NCI-H1694 (cell line): ENCODE results near the gene ERO1B.
A peak's percentile ranks its signal among the peaks of the same experiment; 100 is the strongest.
"Not testable (repeated sequence)": the region's sequence is repeated elsewhere in the genome, so short reads cannot be mapped to it uniquely, and the experiment has no call there.

Source experiments
- DNase-seq: peaks from one replicate; lab custom pipeline; 2025; lab: John Stamatoyannopoulos, UW

ERO1B gene, protein sequence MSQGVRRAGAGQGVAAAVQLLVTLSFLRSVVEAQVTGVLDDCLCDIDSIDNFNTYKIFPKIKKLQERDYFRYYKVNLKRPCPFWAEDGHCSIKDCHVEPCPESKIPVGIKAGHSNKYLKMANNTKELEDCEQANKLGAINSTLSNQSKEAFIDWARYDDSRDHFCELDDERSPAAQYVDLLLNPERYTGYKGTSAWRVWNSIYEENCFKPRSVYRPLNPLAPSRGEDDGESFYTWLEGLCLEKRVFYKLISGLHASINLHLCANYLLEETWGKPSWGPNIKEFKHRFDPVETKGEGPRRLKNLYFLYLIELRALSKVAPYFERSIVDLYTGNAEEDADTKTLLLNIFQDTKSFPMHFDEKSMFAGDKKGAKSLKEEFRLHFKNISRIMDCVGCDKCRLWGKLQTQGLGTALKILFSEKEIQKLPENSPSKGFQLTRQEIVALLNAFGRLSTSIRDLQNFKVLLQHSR

DNA sequence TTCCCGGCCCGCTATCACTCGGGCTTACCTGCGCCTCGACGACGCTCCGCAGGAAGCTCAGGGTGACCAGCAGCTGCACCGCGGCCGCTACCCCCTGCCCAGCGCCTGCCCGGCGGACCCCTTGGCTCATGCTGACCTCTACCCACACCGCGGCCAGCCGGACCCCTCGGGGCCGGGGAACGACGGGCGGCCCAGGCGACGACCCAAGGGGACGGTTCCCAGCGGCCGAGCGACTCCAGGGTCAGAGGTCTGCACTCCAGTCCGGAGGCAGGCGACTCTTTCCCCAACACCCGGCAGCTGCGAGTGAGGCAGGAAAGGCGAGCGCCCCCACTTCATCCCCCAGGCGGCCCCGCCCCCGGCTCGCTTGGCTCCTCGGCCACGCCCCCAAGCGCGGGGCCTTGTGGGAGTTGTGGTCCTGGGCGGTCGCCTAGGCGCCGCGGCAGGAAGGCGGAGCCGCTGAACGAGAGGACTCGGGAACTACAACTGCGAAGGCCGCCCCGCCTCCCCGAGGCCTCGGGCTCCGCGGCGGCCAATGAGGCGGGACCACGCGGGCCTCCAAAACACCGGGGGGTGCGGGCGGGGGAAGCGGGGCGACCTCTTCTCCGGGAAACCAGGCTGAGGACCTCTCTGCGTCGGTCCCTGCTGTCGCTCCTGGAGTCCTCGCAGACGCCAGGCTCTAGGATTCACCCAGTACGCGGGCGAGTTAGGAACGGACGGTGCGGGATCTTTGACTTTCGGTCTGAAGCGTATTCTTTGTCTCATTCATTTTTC lies at the start of gene ERO1B:
TSS of gene ERO1B (minus strand) at position 305 of the 771 bp plus-strand sequence. CDS start at position 130, 175 bp downstream.
- DNase-seq, result peak; percentile 94

DNA sequence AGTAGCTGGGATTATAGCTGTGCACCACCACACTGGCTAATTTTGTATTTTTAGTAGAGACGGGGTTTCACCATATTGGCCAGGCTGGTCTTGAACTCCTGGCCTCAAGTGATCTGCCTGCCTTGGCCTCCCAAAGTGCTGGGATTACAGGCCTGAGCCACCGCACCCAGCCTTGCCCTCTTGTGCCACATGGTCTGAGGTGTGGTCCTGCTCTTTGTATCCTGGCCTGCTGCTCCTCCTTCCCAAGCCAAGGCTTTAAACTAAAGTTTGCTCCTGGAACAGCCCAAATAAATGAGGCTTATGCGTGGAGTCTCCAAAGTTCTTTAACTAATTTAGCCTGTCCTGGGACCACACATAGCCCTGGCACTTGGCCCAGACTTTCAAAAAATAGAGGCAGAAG lies 49.7 kb upstream of the ERO1B start:
- DNase-seq, result not testable (repeated sequence)

DNA sequence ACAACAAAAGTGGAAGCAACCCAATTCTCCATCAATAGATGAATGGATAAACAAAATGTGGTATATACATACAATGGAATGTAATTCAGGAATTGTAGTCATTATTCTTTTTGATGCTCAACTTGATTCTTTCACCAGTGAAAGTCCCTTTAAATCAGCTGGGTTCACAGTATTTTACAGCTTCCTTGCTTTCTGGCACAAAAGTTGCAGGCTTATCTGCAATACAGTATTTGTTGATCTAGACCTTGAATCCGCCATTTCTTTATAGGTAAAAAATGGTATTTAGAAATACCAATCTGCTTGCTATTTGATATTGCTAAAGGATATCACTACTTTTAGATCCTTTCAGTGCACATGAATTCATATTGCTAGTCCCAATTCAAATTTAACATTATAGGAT lies 44.7 kb upstream of the ERO1B start:
- no peak for DNase-seq

- DNase-seq, result no peak
Observed at GRCh38 chr1:236325567-236325966, 43.8 kb upstream of the ERO1B start.

DNA sequence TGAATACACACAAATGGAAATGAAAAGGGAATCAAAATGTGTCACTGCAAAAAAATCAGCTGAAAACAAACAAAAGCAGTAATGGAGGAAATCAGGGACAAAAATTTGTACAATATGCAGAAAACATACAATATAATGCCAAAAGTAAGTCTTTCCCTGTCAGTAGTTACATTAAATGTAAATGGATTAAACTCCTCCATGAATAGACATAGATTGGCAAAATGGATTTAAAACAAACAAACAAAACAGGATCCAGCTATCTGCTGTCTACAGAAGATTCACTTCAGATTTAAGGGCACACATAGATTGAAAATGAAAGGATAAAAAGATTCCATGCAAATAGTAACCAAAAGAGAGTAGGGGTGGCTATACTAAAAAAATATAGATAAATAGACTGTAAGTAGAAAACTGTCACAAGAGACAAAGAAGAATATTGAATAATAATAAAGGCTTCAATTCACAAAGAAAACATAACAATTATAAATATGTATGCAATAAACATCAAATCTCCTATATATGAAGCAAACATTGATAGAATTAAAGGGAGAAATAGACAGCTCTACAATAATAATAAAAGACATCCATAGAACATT lies 42.2 kb upstream of the ERO1B start:
- DNase-seq, result no peak

DNA sequence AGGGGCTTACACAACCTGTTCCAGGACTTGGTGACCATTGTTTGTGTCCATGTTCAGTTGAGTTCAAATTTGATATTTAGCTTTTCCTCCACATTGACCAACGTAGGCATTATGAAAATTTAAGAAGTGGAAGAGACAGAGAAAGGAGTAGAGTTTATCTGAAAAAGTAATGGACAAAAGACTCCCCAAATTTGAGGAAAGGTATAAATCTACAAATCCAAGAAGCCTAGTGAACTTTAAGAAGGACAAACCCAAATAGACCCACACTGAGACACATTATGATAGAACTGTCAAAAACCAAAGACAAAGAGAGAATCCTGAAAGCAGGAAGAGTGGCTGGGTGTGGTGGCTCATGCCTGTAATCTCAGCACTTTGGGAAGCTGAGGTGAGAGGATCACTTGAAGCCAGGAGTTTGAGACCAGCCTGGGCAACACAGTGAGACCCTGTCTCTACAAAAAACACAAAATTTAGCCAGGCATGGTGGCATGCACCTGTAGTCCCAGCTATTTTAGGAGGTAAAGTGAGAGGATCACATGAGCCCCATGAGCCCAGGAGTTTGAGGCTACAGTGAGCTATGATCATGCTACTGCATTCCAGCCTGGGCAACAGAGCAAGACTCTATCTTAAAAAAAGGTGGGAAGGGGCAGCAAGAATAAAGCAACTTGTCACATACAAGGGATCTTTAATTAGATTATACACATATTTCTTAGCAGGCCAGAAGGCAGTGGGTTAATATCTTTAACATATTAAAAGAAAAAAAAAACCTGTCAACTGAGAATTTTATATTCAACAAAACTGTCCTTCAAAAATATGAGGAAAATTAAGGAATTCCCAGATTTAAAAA lies 41.0 kb upstream of the ERO1B start:
- no peak for DNase-seq

DNA sequence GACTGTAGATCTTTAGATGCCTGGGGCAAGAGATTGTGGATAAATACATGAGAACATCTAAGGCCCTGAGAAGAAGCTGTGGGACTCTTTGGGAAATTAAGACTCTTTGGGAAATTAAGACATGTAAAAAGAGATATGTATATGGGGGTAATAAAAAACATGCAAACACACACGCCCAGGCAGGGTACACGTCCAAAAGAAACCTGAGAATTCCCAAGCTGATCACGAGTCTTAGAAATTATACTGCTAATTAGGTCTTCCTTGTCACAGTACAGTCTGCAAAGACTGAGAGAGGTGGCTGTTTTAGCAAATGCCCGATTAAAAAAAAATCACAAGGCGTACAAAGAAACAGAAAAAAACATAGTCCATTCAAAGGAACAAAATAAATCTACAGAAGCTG lies 39.3 kb upstream of the ERO1B start:
- DNase-seq, result no peak

GRCh38 chr1:236320671-236321070 lies 38.9 kb upstream of the ERO1B start:
- DNase-seq, result peak; percentile 11

- no peak for DNase-seq
Observed at GRCh38 chr1:236320214-236320613, 38.5 kb upstream of the ERO1B start.

DNA sequence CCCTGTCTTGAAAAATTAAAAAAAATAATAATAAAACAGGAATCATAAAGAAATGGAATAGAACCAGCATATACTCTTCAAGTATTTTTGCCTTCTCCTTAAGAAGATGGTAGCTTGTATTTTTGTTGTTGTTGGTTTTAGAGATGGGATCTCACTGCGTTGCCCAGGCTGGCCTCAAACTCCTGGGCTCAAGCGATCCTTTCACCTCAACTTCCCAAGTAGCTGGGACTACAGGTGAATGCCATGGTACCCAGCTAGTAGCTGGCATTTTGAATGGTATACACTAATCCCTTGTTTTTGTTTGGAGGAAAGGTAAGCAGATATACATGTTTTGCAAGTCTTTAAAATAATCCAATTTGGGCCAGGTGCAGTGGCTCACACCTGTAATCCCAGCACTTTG lies 34.7 kb upstream of the ERO1B start:
- DNase-seq, result no peak

DNA sequence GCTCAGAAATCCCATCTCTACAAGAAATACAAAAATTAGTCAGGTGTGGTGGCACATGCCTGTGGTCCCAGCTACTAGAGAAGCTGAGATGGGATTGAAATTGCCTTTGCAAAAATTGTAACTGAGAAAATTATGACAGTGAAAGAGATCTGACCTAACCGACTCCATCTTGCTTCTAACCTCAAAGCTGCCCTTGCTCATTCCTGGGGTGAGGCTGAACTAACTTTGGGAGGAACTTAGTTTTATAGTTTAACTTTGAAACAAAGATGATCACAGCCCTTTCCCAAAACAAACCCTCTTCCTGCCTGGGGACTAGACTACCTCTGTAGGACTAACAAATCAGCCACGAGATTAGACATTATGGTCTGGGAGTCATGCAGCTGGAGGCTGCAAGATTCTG lies 33.8 kb upstream of the ERO1B start:
- DNase-seq, result no peak

DNA sequence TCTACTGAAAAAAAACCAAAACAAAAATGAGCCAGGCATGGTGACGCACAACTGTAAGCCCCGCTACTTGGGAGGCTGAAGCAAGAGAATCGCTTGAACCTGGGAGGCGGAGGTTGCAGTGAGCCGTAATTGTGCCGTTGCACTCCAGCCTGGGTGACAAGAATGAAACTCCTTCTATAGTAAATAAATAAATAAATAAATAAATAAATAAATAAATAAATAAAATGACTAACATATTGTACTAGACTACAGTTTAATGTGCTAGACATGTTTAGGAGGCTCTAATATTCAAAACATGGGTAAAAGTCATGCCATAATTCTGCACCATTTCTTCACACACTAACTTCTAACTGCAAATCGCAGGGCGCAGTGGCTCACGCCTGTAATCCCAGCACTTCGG lies 33.3 kb upstream of the ERO1B start:
- no peak for DNase-seq

GRCh38 chr1:236314050-236314449 lies 32.3 kb upstream of the ERO1B start:
- DNase-seq, result not testable (repeated sequence)

DNA sequence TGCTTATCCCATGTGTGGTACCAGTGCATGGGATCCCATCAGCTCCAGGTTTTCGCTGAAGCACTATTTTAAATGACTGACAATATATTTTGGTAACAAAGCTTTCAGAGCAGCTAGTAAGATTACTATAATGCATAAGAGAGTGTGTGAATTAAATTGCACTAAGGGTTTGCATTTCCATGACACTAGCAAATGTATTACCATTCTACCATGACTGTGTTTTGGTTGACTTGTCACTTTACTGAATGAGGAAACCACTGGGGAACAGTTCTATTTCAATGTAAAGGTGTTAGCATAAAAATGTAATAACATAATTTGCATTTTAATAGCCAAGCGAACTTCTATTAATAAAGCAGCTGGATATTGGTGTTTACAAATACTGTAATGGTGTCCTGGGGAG lies 31.7 kb upstream of the ERO1B start:
- DNase-seq, result no peak

- DNase-seq, result no peak
Observed at GRCh38 chr1:236311040-236311439, 29.3 kb upstream of the ERO1B start.

DNA sequence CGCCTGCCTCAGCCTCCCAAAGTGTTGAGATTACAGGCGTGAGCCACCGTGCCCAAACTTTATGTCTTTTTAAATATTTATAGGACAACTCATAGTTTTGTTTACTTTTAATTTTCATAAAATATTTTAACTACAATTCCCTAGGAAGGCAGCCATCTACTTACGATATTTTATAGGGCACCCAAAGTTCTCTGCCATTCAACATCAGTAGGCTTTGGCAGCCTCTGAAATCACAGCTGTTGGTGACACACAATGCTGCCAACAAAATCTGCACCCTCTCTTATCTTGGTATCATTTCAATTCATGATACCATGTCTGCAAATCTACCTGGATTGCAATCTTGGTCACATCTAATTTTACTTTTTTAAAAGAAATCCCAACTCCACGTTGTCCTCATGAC lies 27.1 kb upstream of the ERO1B start:
- DNase-seq, result no peak

- no peak for DNase-seq
Observed at GRCh38 chr1:236307435-236307834, 25.7 kb upstream of the ERO1B start.

- DNase-seq, result no peak
Observed at GRCh38 chr1:236304682-236305081, 22.9 kb upstream of the ERO1B start.

DNA sequence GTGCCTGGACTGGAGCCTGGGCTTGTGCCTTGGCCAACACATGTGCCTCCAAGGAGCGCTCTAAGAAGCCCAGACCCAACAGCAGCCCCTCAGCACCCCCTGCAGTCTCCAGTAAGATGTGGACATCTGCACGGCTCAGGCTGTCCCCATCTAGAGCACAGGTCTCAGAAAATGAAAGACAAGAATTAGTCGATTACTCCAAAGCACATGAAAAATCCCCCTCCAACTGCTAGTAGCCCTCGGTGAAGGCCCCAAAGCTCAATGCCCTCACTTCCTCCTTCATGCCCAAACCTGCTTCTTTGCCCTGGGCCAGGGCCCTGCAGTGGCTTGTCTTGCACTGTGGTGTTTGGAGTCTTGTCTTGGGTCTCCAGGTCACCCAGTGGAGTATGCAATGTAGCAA lies 21.9 kb upstream of the ERO1B start:
- no peak for DNase-seq

DNA sequence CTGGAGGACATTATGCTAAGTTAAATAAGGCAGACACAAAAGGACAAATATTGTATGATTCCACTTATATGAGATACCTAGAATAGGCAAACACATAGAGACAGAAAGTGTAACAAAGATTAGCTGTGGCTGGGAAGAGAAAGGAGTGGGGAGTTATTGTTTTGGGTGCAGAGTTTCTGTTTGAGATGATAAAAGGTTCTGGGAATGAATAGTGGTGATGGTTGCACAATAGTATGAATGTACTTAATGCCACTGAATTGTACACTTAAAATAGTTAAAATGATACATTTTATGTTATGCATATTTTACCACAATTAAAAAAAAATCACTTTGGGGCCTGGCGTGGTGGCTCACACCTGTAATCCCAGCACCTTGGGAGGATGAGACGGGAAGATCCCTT lies 21.2 kb upstream of the ERO1B start:
- DNase-seq, result no peak

DNA sequence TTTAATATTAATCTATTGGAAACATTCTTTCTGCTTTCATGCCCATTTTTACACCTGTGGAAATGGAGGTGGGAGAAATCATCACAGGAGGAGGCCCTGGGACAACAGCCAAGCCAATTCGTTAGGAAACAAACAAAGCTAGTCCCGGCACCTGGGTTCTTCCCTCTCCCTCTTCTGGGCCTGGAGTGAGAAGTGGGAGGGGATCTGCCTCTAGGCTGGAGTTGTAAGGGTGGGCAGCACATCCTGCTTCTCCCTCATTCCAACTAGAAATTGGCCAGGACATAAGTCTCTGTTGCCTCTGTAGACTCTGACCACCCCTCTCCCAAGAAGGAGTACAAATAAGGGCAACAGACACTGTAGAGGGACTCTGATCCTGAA lies 20.2 kb upstream of the ERO1B start:
- DNase-seq, result no peak
